HG02870 (cell line): ENCODE results near the gene RAB3A.

Experiments used
- ATAC-seq: cut with Tn5 transposase; IDR thresholded peaks from one replicate; pipeline ENCODE4 v1.9.1; 2021; ENCODE audit warnings: mild to moderate bottlenecking, moderate library complexity; ENCODE audit not compliant: unreplicated experiment

The RAB3A gene

DNA sequence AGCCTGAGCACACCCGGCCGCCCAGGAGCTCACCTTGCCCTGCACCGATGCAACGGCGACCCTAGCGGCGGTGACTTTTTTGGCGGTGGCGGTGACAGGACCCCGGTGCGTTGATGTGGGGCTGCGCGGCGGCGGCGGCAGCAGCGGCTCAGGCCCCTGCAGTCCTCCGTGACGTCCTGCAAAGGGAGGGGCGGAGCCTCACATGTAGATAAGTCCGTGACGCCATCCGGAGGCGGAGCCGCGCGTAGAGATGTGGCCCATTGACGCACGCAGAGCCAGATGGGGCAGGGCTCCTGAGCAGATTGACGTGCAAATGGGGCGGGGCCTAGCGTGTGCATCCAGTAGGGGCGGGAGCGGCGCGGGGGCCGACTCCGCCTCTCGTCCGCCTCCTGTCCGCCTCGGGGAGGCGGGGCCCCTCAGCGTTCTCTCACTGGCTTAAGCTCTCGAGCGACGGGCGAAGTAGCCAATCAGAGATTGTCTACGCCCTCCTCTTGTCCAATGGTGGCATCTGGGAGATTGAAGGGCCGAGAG lies at the start of gene RAB3A:
TSS of gene RAB3A (minus strand) at position 180 of the 531 bp plus-strand sequence. CDS start 1,302 bp downstream, outside the sequence.
- ATAC-seq = peak; percentile 92

DNA sequence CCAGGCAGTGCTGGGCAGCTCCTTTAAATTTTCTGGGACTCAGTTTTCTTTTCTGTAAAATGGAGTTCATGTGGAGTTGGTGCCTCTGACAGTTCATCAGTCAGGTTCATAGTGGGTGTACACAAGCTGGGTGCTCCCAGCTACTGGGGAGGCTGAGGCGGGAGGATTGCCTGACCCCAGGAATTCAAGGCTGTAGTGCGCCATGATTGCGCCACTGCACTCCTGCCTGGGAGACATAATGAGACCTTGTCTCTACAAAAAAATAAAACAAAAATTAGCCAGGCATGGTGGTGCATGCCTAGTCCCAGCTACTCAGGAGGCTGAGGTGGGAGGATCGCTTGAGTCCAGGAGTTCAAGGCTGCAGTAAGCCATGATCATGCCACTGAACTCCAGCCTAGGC lies 49.3 kb upstream of the RAB3A start:
- no peak for ATAC-seq

GRCh38 chr19:18252370-18252717 lies 48.5 kb upstream of the RAB3A start:
- ATAC-seq = no peak

- ATAC-seq = no peak
Observed at GRCh38 chr19:18251587-18252369, 47.9 kb upstream of the RAB3A start.

GRCh38 chr19:18249834-18250233 lies 46.0 kb upstream of the RAB3A start:
- no peak for ATAC-seq

DNA sequence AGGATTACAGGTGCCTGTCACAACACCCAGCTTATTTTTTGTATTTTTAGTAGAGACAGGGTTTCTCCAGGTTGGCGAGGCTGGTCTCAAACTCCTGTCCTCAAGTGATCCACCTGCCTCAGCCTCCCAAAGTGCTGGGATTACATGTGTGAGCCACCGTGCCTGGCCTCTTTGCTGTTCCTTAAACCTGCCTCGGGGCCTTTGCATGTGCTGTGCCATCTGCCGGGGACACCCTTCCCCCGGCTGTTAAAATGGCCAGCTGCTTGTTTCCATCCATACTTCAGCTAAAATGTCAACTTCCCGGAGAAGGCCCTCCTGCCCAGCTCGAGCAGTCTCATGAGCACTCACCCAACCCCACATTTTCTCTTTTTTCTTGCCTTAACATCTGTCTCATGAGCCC lies 41.5 kb upstream of the RAB3A start:
- no peak for ATAC-seq

- no peak for ATAC-seq
Observed at GRCh38 chr19:18239303-18239702, 35.5 kb upstream of the RAB3A start.

- no peak for ATAC-seq
Observed at GRCh38 chr19:18234194-18234593, 30.4 kb upstream of the RAB3A start.

DNA sequence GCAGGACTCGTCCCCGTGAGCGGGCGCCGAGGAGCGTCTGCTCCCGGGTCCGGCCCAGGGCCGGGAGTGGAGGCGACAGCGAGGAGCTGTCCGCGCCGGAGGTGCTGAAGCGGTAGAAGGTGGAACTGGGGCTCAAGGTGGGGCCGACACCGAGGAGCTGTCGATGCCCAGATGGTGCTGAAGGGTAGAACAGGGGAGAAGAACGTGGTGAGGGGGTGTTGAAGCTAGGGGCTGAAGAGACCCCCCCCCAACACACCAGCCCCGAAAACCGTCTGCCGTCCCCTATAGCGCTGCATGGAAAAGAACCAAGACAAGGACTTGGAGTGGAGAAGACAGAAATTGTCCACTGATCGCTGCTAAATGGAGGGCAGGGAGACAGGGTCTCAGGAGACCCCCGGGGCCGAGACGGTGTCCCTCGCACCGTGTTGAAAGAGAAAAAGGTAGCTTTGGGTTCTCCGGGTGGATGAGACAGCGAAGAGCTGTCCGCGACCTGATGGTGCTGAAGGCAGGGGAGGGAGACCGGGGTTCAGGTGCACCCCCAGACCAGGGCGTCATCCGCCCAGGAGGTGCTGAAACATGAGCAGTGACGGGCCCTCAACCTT lies 29.5 kb upstream of the RAB3A start:
- ATAC-seq = no peak

- ATAC-seq = no peak
Observed at GRCh38 chr19:18232540-18233223, 28.8 kb upstream of the RAB3A start.

DNA sequence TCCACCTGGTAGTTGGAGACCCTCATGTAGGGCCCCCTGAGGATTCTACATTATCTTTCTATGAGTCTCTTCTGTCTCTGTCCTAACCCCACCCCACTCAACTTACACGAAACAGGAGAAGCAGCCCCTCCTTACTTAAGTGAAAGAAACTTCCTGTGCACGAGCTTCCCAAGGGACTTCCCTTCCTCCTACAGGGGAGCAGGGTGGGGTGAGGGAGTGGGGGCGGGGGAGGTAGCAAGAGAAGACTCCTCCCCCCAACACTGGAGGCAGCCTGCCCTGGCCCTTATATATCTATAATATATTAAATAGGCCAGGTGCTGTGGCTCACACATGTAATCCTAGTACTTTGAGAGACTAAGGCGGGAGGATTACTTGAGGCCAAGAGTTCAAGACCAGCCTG lies 27.9 kb upstream of the RAB3A start:
- no peak for ATAC-seq

DNA sequence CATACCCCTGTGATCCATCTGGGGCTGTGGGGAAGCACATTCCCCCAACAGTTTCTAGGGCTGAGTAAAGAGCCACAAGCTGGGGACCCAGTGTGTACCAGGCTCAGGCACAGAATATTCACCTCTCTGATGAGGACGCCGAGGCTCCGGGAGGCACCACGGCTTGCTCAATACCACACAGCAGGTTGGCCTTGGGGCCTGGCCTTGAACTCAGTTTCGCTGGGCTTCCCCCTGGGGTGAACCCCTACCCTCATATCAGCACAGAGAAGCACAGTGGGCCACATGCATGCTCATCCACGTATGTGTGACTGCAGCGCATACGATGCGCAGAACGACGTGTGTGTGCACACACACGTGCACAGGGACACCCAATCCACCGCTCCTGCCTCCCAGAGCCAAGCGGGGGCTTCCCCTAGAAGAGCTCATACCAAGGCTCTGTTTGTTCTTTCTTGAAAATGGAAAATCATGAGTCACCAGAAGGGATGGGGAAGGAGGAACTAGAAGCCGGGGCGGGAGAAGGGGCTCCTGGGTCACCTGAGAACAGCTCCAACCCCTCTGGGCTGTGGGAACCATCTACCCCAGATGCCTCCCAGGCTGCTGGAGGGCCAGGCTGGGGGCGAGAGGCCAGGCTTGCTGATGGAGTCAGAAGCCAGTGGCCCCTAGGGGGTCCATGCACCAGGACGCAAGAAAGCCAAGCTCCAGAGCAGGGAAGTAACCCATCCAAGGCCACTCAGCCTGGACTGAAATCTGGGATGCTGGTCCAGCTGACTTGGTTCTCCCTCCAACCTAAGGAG lies 27.3 kb upstream of the RAB3A start:
- ATAC-seq = no peak

- ATAC-seq = no peak
Observed at GRCh38 chr19:18229915-18230314, 26.1 kb upstream of the RAB3A start.

GRCh38 chr19:18229474-18229873 lies 25.6 kb upstream of the RAB3A start:
- ATAC-seq = no peak

- ATAC-seq = no peak
Observed at GRCh38 chr19:18227781-18228271, 24.0 kb upstream of the RAB3A start.

GRCh38 chr19:18226956-18227780 lies 23.3 kb upstream of the RAB3A start:
- no peak for ATAC-seq

DNA sequence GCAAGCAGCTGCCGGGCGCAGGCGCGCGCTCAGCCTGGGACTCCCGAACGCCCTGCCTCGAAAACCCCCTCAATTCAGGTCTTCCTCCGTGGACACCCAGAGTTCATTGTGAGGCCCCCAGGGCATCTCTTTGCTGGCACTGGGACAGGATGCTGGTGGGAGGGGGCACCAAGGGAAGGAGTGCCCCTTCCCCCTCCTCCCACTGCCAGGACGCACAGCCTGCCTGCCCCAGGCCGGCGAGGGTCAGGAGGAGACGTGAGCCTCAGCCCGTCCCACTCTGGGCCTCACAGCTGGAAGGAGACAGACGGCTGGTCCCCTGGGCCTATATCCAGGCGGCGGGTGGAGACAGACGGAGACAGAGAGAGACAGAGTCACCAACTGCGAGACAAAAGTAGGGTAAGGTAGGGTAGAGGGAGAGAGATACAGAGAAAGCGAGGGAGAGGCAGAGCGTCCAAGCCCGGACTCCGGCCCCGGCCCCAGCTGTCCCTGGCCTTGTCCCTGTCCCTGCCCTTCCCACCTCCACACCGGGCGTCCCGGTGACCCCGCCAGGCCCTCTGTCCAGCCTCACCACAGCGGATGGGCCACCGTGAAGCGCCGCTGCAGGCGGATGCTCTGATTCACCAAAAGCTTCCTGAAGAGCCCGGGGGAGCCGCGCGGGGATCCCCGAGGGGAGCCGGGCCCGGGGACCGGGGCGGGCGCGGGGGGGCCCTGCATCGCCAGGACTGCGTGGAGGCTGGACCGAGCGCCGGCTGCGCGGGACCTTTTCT lies 22.0 kb upstream of the RAB3A start, which contains the start of gene PDE4C:
TSS of gene PDE4C (minus strand) at position 737 of the 767 bp plus-strand sequence. CDS start at position 714, 23 bp downstream.
- no peak for ATAC-seq

- ATAC-seq = no peak
Observed at GRCh38 chr19:18225355-18225701, 21.5 kb upstream of the RAB3A start.
